GM18858 (cell line): ENCODE results near the gene TCF12.
A peak's percentile ranks its signal among the peaks of the same experiment; 100 is the strongest.

Experiments used
- ATAC-seq: cut with Tn5 transposase; IDR thresholded peaks from one replicate; pipeline ENCODE4 v1.9.1; 2021; ENCODE audit not compliant: unreplicated experiment

TCF12 gene

GRCh38 chr15:56918046-56918938 lies at the start of gene TCF12:
Gene TCF12 (plus strand): TSS chr15:56918644. CDS start chr15:56919914, 1,270 bp downstream.
- peak; percentile 48 for ATAC-seq

- no peak for ATAC-seq
Measured at GRCh38 chr15:56869573-56869972, 48.9 kb upstream of the TCF12 start.

- ATAC-seq, result no peak
Measured at GRCh38 chr15:56871185-56871584, 47.3 kb upstream of the TCF12 start.

GRCh38 chr15:56871867-56872266 lies 46.6 kb upstream of the TCF12 start:
- ATAC-seq, result no peak

- no peak for ATAC-seq
Measured at GRCh38 chr15:56877255-56877970, 41.0 kb upstream of the TCF12 start.

- ATAC-seq, result no peak
Measured at GRCh38 chr15:56879502-56879901, 38.9 kb upstream of the TCF12 start.

GRCh38 chr15:56883088-56883487 lies 35.4 kb upstream of the TCF12 start:
- ATAC-seq, result no peak

GRCh38 chr15:56886363-56886931 lies 32.0 kb upstream of the TCF12 start:
- no peak for ATAC-seq

GRCh38 chr15:56886932-56887781 lies 31.3 kb upstream of the TCF12 start:
- peak; percentile 86 for ATAC-seq

GRCh38 chr15:56887782-56888438 lies 30.5 kb upstream of the TCF12 start:
- no peak for ATAC-seq

- ATAC-seq, result no peak
Measured at GRCh38 chr15:56890038-56890437, 28.4 kb upstream of the TCF12 start.

- no peak for ATAC-seq
Measured at GRCh38 chr15:56891852-56892440, 26.5 kb upstream of the TCF12 start.

- no peak for ATAC-seq
Measured at GRCh38 chr15:56892659-56893363, 25.6 kb upstream of the TCF12 start.

GRCh38 chr15:56893364-56893678 lies 25.1 kb upstream of the TCF12 start:
- no peak for ATAC-seq

- no peak for ATAC-seq
Measured at GRCh38 chr15:56894601-56895000, 23.8 kb upstream of the TCF12 start.

GRCh38 chr15:56901931-56902330 lies 16.5 kb upstream of the TCF12 start:
- no peak for ATAC-seq

- ATAC-seq, result no peak
Measured at GRCh38 chr15:56906766-56907165, 11.7 kb upstream of the TCF12 start.

GRCh38 chr15:56910801-56911200 lies 7.6 kb upstream of the TCF12 start:
- no peak for ATAC-seq

GRCh38 chr15:56913241-56913640 lies 5.2 kb upstream of the TCF12 start:
- no peak for ATAC-seq

- ATAC-seq, result no peak
Measured at GRCh38 chr15:56913670-56914069, 4.8 kb upstream of the TCF12 start.
